Inferior parietal cortex (tissue), 1 donor: ENCODE data around the gene SPINT3.

Experiments
- DNase-seq: peaks from one replicate; pipeline ENCODE4 v3.0.0-alpha.2; 2016; ENCODE audit errors: extremely low spot score

SPINT3 gene, protein sequence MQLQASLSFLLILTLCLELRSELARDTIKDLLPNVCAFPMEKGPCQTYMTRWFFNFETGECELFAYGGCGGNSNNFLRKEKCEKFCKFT

DNA sequence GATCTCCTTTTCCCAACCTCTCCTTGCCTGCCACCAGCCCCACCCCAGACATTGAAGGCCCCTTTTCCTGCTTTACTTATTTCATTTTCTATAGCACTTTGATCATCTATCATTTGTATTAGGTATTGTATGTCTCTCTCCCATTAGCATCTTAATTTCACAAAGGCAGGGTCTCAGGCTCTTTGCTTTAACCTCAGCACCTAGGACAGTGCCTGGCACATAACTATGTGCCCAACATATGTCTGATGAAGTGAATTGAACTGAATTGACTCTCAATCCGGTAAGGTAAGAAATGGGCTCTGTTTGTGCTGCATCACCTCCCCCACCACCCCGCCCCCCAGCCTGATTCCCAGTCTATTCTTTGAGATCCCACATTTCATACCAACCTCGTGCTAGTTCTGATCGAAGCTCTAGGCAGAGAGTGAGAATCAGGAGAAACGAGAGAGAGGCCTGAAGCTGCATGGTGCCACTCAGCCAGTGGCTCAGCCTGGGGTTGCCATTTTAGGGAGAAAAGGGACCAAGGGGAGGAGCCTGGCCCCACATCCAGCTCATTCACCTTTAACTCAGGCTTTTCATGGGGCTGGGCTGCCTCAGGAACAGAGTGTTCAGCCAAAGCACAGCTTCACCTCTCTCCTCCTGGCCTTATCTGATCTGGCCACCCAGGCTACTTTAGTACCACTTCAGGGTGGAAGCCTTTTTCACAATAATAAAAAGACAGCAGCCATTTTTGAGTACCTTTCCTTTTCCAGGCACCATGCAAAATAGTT is at the start of gene SPINT3:
SPINT3 (minus strand) TSS at position 476 of the 767 bp plus-strand sequence; CDS start at position 462, 14 bp downstream.
- DNase-seq = no peak

DNA sequence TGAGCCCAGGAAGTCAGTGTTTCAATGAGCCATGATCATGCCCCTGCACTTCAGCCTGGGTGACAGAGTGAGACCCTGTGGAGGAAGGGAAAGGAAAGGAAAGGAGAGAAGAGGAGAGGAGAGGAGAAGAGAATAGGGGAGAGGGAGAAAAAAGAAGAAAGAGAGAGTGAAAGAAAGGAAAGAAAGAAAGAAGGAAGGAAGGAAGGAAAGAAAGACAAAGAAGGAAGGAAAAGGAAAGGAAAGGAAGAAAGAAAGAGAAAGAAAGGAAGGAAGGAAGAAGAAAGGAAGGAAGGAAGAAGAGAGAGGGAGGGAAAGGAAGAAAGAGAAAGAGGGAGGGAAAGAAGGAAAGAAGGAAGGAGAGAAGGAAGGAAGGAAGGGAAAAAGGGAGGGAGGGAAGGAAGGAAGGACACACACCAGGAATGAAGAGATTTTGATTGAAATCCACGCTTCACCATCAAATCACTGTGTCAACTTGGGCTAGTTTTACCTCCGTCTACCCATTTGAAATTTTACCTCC is 49.4 kb upstream of the SPINT3 start:
- DNase-seq = no peak

DNA sequence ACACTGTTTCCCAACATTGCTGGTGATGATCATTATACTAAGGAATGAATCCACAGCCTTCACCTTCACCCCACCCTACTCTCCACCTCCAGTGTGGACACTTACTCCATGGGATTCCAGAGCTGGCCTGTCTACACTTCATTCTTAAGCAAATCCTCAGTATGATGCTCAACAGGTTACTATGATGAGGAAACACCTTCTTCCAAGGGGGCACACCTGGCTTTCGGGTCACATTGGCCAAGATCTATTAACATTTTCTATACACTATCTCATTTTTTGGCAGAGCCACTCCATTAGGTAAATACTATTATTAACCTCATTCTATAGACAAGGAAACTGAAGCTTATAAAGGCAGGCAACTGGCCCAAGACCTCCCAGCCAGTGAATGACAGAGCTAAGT is 39.8 kb upstream of the SPINT3 start:
- DNase-seq = no peak

DNA sequence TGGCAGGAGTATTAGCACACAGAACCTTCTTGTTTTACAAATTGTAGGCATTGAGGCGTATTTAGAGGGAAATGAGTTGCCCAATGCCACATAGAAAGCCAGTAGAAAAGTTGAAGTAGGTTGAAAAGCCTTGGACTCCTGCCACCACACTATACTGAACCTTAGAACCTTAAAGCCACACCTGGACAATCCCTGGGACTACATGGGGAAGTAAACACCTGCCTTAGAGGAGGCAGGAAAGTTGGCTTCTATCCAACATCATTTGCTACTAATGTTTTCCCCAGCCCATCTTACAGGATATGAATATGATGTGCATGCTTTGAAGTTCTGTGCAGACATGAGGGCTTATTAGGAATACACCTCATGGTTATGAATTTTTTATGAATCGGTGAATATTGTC is 37.0 kb upstream of the SPINT3 start:
- DNase-seq = no peak

DNA sequence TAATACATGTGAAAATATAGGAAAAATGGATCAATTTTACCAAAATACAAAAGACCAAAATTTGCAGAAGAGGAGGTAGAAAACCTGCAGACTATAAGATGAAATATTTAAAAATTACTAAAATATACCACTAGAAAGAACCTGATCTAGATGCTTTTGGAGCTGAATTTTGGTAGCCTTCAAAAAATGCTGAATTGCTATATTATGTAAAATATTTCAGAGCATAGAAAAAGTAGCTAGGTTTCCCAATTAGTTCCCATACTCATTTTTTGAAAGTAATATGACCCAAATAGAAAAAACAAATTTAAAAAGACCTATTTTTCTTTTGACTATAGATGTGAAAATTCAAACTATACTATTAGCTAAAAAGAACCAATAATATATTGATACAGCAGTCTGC is 35.3 kb upstream of the SPINT3 start:
- no peak for DNase-seq

DNA sequence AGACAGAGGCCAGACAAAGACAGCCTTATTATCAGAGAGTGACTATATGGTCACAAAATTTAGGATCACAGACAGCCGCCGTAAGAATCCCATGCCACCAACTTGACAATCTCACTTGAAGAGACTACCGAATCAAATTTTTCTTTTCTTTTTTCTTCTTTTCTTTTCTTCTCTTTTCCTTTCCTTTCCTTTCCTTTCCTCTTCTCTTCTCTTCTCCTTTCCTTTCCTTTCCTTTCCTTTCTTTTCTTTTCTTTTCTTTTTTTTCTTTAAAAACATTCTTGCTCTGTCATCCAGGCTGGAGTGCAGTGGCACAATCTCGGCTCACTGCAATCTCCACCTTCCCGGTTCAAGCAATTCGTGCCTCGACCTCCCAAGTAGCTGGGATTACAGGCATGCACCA is 33.0 kb upstream of the SPINT3 start:
- DNase-seq = no peak

DNA sequence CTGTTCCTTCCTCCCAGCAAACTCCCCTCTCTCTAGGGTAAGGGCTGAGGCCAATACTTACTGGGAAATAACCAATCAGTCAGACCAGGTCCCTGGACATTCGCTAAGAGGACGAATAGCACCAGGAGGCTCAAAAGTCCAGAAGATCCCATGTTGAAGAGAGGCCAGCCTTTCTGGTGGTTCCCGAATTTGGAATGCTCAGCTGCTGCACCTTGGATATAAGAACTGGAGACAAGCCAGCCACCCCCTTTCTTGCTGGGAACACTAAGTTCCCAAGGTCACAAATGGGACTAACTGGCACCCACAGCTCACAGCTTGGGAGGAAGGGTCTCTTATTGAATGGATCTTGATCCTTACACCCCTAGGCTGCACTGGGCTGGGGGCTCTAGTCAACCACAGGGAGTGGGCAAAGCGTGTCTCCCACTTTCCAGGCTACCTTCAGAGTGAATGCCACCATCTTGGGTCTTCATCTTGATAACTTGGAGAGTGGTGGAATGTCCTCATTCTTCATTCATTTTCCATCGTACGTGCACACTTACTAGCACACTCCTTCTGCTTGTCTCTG is 31.9 kb upstream of the SPINT3 start, which contains the start of gene EPPIN:
EPPIN (minus strand) TSS at position 196 of the 565 bp plus-strand sequence; CDS start at position 152, 44 bp downstream.
- no peak for DNase-seq

DNA sequence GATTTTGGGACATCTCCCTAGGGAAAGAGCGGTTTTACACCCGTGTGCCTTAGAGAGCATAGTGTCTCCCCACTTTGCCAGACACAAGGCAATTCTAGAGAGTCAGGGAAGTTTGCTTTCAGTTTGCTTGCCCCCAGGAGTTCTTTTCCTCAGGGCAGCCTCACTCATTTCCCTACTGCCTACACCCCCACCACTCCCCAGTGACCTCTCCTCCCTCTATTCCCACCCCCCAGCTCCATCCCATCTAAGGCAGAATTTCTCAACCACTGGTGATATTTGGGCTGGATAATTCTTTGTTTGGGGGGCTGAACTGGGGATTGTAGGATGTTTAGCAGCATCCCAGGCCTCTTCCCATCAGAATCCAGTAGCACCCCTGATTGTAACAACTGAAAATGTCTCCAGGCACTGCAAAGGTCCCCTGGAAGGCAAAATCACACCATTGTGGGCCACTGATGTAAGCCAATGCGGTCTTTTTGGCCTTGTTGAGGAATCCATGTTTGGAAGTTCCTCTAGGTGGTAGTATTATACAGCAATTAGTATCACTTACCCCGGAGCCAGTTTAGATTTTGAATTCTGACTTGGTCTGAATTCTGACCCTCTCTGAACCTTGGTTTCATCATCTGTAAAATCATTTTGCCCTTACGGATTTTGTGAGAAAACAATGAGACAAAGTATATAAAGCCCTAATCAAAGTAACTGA is 30.5 kb upstream of the SPINT3 start:
- DNase-seq = peak; percentile 49

DNA sequence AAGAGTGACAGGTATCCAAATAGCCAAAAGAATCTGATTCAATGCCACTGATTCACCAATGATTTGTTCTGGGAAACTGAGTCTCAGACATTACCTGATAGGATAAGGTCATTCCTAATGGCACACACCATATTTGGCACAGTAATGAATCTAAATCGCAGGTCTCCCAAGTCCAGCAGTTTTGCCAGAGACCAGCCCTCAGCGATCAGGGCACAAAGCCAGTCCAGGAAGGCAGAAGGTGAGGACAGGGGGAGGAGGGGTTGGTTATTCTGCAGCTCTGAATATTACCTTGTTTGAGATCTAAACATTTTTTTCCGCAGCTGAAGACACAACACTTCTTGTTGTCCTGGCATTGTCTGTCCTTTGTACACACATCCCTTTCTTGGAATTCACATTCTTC is 29.9 kb upstream of the SPINT3 start:
- no peak for DNase-seq

DNA sequence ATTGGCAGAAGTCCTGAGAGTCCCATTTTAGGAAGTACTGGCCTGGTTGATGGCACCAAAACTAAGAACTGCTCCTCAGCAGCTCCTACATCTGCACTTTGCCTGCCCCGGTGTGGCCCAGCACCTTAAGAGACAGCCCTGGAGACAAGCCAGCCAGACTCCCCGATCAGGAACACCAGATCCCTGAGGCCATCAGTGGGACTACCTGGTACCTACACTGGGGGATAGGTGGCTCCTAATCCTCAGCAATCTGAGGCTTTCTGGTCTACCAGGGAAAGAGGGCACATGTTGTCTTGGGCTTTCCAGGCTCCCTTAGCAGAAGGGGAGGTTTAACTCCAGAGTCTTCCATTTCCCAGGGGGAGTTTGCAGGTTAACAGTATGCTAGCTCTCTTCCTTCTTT is 24.0 kb upstream of the SPINT3 start, which contains the start of gene WFDC6:
WFDC6 (minus strand) TSS at position 101 of the 400 bp plus-strand sequence; CDS start at position 26, 75 bp downstream.
- no peak for DNase-seq

DNA sequence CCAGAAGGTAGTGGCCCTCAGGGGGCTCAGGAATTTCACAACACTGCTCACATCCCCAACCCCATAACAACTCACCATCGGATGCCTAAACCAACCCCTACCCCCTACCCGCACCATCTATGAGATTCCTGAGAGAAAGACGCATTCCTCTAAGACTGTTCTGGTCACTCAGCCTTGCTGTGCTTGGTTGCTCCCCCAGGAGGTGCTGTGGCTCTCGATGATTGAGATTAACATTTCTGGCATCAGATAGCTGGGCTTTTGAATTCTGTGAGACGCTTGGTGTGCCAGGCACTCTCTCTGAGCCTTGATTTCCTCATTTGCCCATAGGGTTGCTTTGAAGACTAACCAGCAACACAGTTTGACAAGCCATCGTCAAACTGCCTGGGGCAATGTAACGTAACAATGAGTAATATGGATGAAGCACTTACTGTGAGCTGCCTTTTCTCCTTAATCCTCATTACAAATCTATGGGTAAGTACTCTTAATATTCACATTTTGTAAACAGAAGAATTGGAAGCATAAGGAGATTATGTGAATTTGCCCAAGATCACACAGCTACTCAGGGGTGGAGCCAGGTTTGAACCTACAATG is 22.9 kb upstream of the SPINT3 start:
- DNase-seq = no peak

DNA sequence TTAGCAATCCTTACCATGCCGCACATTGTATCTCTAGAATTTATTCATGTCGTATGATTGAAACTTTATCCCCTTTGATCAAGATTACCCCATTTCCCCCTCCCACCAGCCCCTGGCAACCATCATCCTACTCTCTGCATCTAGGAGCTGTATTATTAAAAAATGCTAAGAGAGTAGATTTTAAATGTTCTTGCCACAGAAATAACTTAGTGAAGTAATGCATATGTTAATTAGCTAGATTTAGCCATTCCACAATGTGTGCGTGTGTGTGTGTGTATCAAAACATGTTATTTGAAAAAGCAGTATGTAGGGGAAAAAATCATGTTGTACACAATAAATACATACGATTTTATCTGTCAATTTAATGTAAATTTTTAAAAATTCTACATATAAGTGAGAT is 11.9 kb upstream of the SPINT3 start:
- no peak for DNase-seq

DNA sequence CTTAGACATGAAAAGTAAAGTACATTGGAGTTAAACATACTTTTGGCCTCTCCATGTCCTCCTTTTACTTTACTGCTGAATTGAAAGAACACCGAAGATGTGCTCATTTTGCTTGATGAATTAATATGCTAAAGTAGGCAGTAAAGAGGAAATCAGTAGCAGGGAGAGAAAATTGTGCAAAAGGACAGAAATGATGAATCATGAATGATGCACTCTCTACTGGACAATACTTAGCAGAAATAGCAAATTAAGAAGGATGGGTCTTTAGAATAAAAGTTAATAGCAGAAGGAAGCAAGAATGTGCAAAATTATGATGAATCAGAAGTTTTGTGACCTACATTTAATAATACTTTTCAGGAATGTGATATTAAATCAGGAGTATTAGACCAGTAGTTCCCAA is 8.4 kb upstream of the SPINT3 start:
- no peak for DNase-seq

DNA sequence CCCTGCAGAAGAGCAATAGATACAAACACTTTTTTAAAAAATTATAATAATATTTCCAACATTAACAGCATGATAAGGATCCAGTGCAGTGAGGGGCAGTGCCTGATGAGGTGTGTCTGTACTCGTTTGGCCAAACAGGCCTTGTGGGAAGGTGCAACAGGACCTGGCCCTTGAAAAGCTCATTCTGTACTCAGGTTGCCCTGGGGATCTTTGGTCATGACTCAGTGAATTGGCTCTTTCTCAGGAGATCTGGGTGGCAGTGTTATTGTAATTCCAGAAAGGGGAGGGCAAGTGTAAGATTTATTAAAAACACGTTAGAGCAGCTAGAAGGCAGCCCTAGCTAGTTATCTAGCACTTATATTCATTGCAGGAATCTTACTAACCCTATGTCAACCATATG is 2.9 kb upstream of the SPINT3 start:
- DNase-seq = no peak

DNA sequence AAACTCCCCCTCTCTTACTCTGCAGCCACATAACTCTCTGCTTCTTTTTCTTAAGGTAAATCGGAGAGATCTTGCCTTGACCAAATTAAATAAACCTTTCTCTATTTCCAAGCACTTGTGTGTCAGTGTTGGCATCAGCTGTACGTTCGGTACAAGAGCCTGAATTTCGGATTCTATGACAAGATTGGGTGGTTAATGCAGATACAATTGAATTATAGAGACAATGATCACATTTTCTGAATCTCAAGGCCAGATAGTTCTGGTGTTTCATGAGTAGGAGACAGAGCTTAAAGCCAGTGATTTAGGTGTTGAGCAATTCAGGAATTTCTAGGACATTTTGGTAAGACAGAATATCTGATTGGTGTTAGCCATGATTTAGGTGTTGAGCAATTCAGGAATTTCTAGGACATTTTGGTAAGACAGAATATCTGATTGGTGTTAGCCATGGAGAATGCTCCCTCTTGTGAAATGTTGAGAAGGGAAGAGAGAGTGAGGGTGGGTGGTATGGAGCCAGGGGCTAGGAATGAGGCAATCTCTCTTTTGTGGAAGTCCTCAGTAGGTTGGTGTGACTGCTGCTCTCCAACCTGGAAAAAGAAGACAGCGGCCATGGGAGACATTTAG is 5.1 kb downstream of the SPINT3 start:
- no peak for DNase-seq

DNA sequence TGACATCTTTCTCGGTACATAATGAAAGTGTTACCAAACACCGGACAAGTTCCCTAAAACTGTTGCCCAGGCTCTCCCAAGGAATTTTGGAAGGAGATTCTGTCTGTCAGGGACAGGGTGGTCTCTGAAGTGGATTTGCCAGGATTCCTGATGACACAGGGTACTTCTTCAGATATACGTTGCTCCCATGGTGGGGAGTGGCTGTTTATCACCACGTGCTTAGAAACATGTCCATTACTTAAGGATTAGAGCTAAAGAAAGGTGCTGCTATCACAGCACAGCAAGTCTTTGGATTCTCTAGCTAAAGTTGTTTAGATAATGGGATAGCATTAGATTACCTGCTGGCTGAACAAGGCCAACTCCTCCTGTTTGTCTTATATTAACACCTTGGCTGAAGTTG is 6.3 kb downstream of the SPINT3 start:
- DNase-seq = no peak

DNA sequence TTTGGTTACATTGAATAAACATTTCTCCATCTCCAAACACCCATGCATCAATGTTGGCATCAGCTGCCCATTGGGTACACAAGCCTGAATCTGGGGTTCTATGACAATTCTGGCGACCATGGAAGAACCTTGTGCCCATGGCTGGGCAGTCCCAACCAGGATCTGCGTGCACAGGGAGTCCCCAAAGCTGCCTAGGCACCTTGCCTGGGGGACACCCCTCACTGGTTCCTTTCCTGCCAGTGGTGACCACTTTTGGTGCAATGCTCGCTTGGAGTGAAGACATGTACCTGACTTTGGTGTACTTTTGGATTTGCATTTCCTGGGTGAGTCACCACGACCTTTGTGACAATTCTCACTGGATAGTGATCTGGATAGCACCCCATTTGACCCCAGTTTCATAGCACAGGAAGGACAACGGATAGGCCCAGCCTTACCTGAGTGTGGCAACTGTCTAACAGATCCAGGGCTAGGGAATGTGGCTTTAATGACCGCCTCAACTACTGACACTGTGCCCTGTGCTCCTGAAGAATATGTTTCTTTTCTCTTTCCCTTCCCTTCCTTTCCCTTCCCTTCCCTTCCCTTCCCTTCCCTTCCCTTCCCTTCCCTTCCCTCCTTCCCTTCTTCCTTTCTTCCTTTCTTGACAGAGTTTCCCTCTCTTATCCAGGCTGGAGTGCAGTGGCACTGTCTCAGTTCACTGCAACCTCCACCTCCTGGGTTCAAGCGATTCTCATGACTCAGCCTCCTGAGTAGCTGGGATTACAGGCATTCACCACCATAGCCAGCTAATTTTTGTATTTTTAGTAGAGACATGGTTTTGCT is 7.1 kb downstream of the SPINT3 start:
- no peak for DNase-seq

DNA sequence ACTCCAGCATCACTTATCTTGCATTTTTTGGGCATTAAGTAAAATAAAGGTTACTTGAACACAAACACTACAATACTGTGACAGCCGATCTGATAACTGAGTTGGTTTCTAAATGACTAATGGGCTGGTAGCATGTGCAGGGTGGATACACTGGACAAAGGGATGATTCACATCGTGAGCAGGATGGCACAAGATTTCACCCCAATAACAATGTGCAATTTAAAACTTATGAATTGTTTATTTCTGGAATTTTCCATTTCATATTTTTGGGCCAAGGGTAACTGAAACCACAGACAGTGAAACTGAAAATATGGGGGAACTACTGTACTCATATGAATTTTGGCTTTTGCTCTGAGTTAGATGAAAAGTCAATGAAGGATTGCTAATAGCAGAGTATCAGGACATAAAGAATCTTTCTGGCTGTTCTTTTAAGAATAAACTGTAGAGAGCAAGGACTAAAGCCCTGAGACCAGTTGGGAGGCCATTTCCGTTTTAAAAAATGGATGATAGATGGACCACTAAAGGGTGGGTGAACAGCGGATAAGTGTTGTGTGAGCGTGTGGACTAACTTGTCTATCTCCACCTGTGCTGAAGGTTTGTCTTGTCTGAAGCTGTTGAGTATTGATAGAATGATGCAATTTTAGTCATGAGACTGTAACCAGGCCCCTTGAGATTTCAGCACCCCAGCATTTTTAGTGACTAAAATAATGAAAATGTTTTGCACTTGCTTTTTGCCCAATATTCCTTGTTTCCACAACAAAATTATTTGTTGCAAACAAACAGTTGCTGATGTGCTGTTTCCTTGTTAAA is 8.2 kb downstream of the SPINT3 start:
- DNase-seq = no peak

DNA sequence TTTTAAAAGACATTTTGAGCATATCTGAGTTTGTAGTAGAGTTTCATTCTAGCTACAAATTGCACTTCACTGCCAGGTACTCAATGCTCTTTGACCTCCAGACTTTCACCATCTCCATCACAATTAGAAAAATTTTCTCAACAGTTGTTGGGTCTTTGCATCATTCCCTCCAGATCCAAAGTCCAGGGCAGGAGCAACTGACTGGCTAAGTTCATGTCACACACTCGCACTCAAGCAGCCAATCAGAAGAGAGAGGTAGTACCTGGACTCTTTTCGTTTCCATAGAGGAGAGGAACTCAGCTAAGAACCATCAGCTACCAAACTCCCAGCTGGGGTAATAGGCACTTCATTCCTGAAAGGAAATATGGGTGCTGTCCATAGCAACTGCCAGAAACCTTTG is 9.0 kb downstream of the SPINT3 start:
- DNase-seq = no peak

DNA sequence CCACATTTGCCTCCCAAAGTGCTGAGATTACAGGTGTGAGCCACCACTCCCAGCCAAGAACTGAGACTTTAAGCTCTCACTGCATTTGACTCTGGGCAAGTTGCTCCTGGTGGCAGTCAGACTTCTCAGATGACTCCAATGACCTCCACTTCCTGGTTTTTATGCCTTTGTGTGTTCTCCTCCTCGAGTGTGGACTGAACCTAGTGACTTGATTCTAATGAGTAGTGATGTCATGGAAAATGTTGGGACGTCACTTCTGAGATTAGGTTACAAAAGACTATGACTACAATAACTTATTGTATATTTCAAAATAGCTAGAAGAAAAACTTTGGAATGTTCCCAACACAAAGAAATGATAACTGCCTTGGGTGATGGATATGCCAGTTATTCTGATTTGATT is 12.0 kb downstream of the SPINT3 start:
- no peak for DNase-seq
